B cell (primary cell): ENCODE data around the gene PALLD.

Source experiments
- CTCF ChIP-seq: fragments of 200-600 bp; IDR thresholded peaks from one replicate; pipeline ENCODE4 v1.8.0; 2022; ENCODE audit warnings: antibody characterized with exemption, mild to moderate bottlenecking
- EZH2 ChIP-seq: IDR thresholded peaks from 2 replicates; pipeline ENCODE4 v1.6.1; 2012; ENCODE audit warnings: borderline replicate concordance, low read depth, mild to moderate bottlenecking, moderate library complexity, low read length; ENCODE audit not compliant: insufficient read depth, poor library complexity, severe bottlenecking

- no peak for TF ChIP-seq CTCF
- no peak for TF ChIP-seq EZH2
Measured at GRCh38 chr4:168791376-168791775, 294.5 kb downstream of the PALLD start.
